ENCODE measurements around the gene GPR161. TPM values are rescaled to one million over a fixed set of nuclear protein-coding genes. Genes with fewer than 3 reads are reported as not detected.

The GPR161 gene
- total and polyA plus RNA-seq, 9 of the 15 experiments (the other 6 are each of a cell fraction or from before 2014, with no cell fraction given), result 0.15 to 2.4 (median 0.76) TPM

GRCh38 chr1:168091063-168091462 is 45.7 kb downstream of the GPR161 start:
- in situ Hi-C loops (cut with MboI) (loop anchor here (10.0 kb wide), 1 partner anchor 494 kb away; no protein-coding TSS in a partner anchor), intact Hi-C loops (cut with micrococcal nuclease) (loop anchor here (5.0 to 10.0 kb wide), 4 partner anchors 56 to 344 kb away; partner anchors contain the start of gene SFT2D2)
- CTCF ChIA-PET (ENCODE audit: low intra/inter-chr PET ratio), result interaction anchor here (1.3 kb wide), 1 partner anchor 9 kb away, joined by 3 read pairs; no protein-coding TSS in a partner anchor
- POLR2A ChIA-PET, result interaction anchor here (0.6 to 2.3 kb wide), 6 partner anchors 9 to 241 kb away, joined by 3 to 11 read pairs (median 4); no protein-coding TSS in a partner anchor
- no peak for DNase-seq (ENCODE audit: extremely low read depth in 1 of 4, low spot score in 3 of 4)
- WGBS (ENCODE audit: insufficient coverage, low coverage, missing lambda C conversion rate), result 54% methylated on average over 9 of the region's 9 CpGs
- H3K79me2 ChIP-seq (ENCODE audit: control insufficient read depth, insufficient read depth, low read length), result no peaks in the 10 kb centered on the region
- H3K4me1 ChIP-seq (replicated peaks in 1 of 2; ENCODE audit: control insufficient read depth in 2 of 2, insufficient read depth in 2 of 2, low read length in 2 of 2), result peaks cover 0 to 8% of the 10 kb centered on the region in 2 experiments; a peak in 1 of 5 replicates
- no peak overlapping the region for H3K4me3 ChIP-seq
- no peak overlapping the region; the same call in 1 of the 2 replicates for H2AFZ ChIP-seq (ENCODE audit: low read depth, low read length)
- BruUV-seq (replicated peaks), result no TSS peak
- no peak overlapping the region for H3K27ac ChIP-seq (ENCODE audit: extremely low read depth, low read depth, low read length)
- no peaks in the 10 kb centered on the region for H3K9me3 ChIP-seq (replicated peaks; ENCODE audit: control insufficient read depth, insufficient read depth, low read depth, low read length)
- peaks cover 5 to 22% of the 10 kb centered on the region in 2 experiments; a peak in 4 of 5 replicates for H3K27me3 ChIP-seq (ENCODE audit: control insufficient read depth in 2 of 2, insufficient read depth in 2 of 2, low read length in 2 of 2)
- H3K36me3 ChIP-seq (ENCODE audit: control insufficient read depth, insufficient read depth, low read length), result no peaks in the 10 kb centered on the region
- TF ChIP-seq, protein P1, sequence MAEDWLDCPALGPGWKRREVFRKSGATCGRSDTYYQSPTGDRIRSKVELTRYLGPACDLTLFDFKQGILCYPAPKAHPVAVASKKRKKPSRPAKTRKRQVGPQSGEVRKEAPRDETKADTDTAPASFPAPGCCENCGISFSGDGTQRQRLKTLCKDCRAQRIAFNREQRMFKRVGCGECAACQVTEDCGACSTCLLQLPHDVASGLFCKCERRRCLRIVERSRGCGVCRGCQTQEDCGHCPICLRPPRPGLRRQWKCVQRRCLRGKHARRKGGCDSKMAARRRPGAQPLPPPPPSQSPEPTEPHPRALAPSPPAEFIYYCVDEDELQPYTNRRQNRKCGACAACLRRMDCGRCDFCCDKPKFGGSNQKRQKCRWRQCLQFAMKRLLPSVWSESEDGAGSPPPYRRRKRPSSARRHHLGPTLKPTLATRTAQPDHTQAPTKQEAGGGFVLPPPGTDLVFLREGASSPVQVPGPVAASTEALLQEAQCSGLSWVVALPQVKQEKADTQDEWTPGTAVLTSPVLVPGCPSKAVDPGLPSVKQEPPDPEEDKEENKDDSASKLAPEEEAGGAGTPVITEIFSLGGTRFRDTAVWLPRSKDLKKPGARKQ (CRISPR knock-in tag; IDR thresholded peaks at IDR 0.05), result no peak
- TF ChIP-seq, protein P2, sequence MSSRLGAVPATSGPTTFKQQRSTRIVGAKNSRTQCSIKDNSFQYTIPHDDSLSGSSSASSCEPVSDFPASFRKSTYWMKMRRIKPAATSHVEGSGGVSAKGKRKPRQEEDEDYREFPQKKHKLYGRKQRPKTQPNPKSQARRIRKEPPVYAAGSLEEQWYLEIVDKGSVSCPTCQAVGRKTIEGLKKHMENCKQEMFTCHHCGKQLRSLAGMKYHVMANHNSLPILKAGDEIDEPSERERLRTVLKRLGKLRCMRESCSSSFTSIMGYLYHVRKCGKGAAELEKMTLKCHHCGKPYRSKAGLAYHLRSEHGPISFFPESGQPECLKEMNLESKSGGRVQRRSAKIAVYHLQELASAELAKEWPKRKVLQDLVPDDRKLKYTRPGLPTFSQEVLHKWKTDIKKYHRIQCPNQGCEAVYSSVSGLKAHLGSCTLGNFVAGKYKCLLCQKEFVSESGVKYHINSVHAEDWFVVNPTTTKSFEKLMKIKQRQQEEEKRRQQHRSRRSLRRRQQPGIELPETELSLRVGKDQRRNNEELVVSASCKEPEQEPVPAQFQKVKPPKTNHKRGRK (tag; IDR thresholded peaks at IDR 0.05), result no peak
- no peak for TF ChIP-seq ZNF668 (CRISPR knock-in tag; IDR thresholded peaks at IDR 0.05)
- TF ChIP-seq ILK (tag; IDR thresholded peaks at IDR 0.05; ENCODE audit: borderline replicate concordance, low read depth), result no peak
- TF ChIP-seq FOXK2 (conservative IDR thresholded peaks at IDR 0.05 in 1 of 2, IDR thresholded peaks at IDR 0.05 in 1 of 2; ENCODE audit: low read depth in 2 of 2), result no peak
- TF ChIP-seq FOXJ3 (CRISPR knock-in tag; IDR thresholded peaks at IDR 0.05), result no peak
- no peak for TF ChIP-seq DPF2 (IDR thresholded peaks at IDR 0.05)
- no peak for TF ChIP-seq XRCC4 (IDR thresholded peaks at IDR 0.05; ENCODE audit: extremely low read depth, insufficient read depth, insufficient read length)
- TF ChIP-seq, protein P3, sequence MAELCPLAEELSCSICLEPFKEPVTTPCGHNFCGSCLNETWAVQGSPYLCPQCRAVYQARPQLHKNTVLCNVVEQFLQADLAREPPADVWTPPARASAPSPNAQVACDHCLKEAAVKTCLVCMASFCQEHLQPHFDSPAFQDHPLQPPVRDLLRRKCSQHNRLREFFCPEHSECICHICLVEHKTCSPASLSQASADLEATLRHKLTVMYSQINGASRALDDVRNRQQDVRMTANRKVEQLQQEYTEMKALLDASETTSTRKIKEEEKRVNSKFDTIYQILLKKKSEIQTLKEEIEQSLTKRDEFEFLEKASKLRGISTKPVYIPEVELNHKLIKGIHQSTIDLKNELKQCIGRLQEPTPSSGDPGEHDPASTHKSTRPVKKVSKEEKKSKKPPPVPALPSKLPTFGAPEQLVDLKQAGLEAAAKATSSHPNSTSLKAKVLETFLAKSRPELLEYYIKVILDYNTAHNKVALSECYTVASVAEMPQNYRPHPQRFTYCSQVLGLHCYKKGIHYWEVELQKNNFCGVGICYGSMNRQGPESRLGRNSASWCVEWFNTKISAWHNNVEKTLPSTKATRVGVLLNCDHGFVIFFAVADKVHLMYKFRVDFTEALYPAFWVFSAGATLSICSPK (IDR thresholded peaks at IDR 0.05; ENCODE audit: borderline replicate concordance), result no peak
- TF ChIP-seq, protein P4, sequence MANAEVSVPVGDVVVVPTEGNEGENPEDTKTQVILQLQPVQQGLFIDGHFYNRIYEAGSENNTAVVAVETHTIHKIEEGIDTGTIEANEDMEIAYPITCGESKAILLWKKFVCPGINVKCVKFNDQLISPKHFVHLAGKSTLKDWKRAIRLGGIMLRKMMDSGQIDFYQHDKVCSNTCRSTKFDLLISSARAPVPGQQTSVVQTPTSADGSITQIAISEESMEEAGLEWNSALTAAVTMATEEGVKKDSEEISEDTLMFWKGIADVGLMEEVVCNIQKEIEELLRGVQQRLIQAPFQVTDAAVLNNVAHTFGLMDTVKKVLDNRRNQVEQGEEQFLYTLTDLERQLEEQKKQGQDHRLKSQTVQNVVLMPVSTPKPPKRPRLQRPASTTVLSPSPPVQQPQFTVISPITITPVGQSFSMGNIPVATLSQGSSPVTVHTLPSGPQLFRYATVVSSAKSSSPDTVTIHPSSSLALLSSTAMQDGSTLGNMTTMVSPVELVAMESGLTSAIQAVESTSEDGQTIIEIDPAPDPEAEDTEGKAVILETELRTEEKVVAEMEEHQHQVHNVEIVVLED (CRISPR knock-in tag; IDR thresholded peaks at IDR 0.05), result no peak
- TF ChIP-seq POLR3G (IDR thresholded peaks at IDR 0.05; ENCODE audit: extremely low read depth, insufficient read length, insufficient replicate concordance), result no peak
- FAIRE-seq, result no peak
- H3K9me1 ChIP-seq (ENCODE audit: control insufficient read depth, insufficient read depth, low read length), result no peaks in the 10 kb centered on the region
- H3K4me2 ChIP-seq (ENCODE audit: insufficient read depth, low read length), result no peak overlapping the region
- no peak for ATAC-seq
- H4K20me1 ChIP-seq (replicated peaks; ENCODE audit: control insufficient read depth, insufficient read depth, low read length), result no peaks in the 10 kb centered on the region
- no peak overlapping the region for H3K9ac ChIP-seq (ENCODE audit: insufficient read depth in 1 of 2, low read depth in 2 of 2, low read length in 2 of 2)

All from K562 (cell line).